Natural killer cell treated with Interleukin-12 subunit alpha and Interleukin-12 subunit beta and Interleukin-15 and Interleukin-18, amount 100 ng/mL, for 72 hours (primary cell): ENCODE measurements around the gene STX10. TPM values are rescaled to one million over a fixed set of nuclear protein-coding genes. Genes with fewer than 3 reads are reported as not detected.
"Not testable (repeated sequence)": the region's sequence is repeated elsewhere in the genome, so short reads cannot be mapped to it uniquely, and the experiment has no call there.

Experiments
- ATAC-seq, 2 donors: fragments of 150-1000 bp; cut with Tn5 transposase in 1 of 2; sonication (Bioruptor Pico), chemical (Tn5 transposase) in 1 of 2; 2 replicates each; pipeline ENCODE4 v1.10.0; 2021
- DNase-seq: peaks from one replicate; pipeline ENCODE4 v3.0.0; 2022; ENCODE audit warnings: low spot score
- H3K27ac Mint-ChIP-seq, 2 donors: 1 replicate in 1 of 2; 2 replicates in 1 of 2; pipeline ENCODE4 v1.8.0; 2022; ENCODE audit warnings: mixed read lengths in 2 of 2, mild to moderate bottlenecking in 1 of 2, moderate library complexity in 1 of 2
- H3K27me3 Mint-ChIP-seq, 2 donors: 1 replicate in 1 of 2; 2 replicates in 1 of 2; pipeline ENCODE4 v1.8.0; 2022; ENCODE audit warnings: mixed read lengths in 2 of 2
- H3K36me3 Mint-ChIP-seq: one replicate; pipeline ENCODE4 v1.8.0; 2022; ENCODE audit warnings: mixed read lengths
- H3K4me1 Mint-ChIP-seq, 2 donors: 1 replicate in 1 of 2; 2 replicates in 1 of 2; pipeline ENCODE4 v1.8.0; 2022; ENCODE audit warnings: low read depth in 2 of 2, mixed read lengths in 2 of 2, mild to moderate bottlenecking in 1 of 2
- H3K4me3 Mint-ChIP-seq: one replicate; pipeline ENCODE4 v1.8.0; 2022; ENCODE audit warnings: mixed read lengths
- H3K9me3 Mint-ChIP-seq: 2 replicates; pipeline ENCODE4 v1.8.0; 2022; ENCODE audit warnings: mixed read lengths
- total RNA-seq, 2 donors: library from RNA; stranded (reverse); gene quantifications; one replicate each; pipeline ENCODE4 v1.2.3, GENCODE V29; 2022

Gene STX10, protein sequence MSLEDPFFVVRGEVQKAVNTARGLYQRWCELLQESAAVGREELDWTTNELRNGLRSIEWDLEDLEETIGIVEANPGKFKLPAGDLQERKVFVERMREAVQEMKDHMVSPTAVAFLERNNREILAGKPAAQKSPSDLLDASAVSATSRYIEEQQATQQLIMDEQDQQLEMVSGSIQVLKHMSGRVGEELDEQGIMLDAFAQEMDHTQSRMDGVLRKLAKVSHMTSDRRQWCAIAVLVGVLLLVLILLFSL
- 10 to 100 TPM; 48.1 to 62.5 TPM for total RNA-seq

DNA sequence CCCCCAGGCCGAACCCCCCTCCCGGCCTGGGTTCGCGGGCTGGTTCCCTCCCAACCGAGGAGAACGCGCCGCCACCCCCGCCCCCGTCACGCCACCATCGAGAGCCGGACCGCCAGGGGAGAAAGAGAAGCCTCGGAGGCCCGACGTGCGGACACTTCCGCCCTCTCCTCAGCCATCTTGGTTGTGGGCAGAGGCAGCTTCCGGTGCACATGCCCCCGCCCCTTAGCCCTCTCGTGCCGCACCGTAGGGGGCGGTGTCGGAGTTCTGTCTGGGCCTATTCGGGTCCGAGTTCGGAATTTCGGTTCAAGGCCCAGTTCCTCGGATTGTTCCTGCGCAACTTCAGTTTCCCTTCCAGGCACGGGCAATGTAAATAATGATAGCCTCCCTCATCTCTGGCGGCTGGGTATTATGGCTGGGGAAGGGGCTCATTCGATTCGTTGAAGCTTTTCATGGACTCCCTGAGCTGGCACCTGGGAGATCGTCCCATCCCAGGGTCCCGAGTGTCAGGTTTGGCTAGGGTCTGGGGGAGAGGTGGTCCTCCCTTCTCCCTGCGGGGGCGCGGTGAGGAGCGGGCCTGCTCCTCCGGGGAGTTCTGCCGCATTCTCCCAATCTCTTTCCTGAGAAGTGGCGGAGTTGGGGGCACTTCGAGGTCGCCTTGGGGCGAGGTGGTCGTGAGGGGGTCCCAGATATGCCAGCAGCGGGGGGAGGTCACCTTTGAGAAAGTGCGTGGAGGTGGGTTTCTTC is at the start of gene STX10, which contains the start of gene IER2:
Gene STX10 (minus strand): TSS at position 189 of the 744 bp plus-strand sequence. CDS start 202 bp downstream, outside the sequence.
Gene IER2 (plus strand): TSS at position 225 of the 744 bp plus-strand sequence. CDS start 2,776 bp downstream, outside the sequence.
- no peaks in the 10 kb centered on the region for H3K9me3 Mint-ChIP-seq
- H3K27me3 Mint-ChIP-seq, result no peaks in the 10 kb centered on the region
- peaks cover 15% of the 10 kb centered on the region for H3K36me3 Mint-ChIP-seq
- DNase-seq (peak; percentile 96), ATAC-seq (peak; percentile 70 to 76)
- peak within 1 kb of the TSS; percentile 94 for H3K4me3 Mint-ChIP-seq
- peak within 1 kb of the TSS; percentile 93 to 98 for H3K27ac Mint-ChIP-seq
- H3K4me1 Mint-ChIP-seq, result peaks cover 44 to 53% of the 10 kb centered on the region in 2 donors

DNA sequence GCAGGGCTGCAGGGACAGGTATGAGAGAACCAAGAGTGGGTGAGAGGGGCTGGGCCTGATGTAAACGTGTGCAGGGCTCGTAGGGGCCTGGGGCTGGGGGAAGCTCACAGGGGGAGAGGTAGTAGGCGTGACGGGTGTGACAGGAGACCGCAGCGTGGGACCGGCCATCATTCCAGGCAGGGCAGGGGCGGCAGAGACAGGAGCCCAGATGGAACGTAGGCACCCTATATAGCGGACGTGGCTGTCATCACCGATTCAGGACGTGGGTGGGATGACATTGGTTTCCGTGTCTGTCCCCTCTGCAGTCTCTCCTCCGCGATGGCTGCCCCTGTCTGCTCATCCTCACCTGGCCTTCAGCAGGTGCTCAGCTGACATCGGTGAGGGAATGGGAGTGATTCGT is 48.5 kb upstream of the STX10 start:
- Mint-ChIP-seq H3K4me3 (no peak overlapping the region), H3K9me3 (no peaks in the 10 kb centered on the region), H3K27ac (no peak overlapping the region), H3K4me1 (peaks cover 0 to 2% of the 10 kb centered on the region in 2 donors), H3K36me3 (no peaks in the 10 kb centered on the region), H3K27me3 (no peaks in the 10 kb centered on the region)
- DNase-seq (no peak), ATAC-seq (no peak)

DNA sequence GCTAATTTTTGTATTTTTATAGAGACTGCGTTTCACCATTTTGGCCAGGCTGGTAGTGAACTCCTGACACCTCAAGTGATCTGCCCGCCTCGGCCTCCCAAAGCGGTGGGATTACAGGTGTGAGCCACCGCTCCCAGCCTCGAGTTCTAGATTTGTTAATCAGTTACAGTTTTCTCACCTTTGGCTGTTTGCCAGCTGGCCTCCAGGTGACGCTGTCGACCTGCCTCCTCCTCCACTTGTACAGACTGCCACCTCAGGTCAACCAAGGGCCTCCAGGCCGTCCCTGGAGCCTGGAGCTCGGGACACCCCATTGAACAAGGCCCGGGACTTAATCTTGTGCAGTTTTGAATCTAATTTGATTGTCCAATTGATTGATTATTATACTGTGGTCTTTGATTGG is 45.5 kb upstream of the STX10 start:
- Mint-ChIP-seq H3K4me3 (no peak overlapping the region), H3K36me3 (no peaks in the 10 kb centered on the region), H3K27ac (no peak overlapping the region), H3K4me1 (peaks cover 0 to 4% of the 10 kb centered on the region in 2 donors), H3K27me3 (no peaks in the 10 kb centered on the region), H3K9me3 (no peaks in the 10 kb centered on the region)
- peak in 1 of 2 donors; percentile 52 for ATAC-seq
- no peak for DNase-seq

DNA sequence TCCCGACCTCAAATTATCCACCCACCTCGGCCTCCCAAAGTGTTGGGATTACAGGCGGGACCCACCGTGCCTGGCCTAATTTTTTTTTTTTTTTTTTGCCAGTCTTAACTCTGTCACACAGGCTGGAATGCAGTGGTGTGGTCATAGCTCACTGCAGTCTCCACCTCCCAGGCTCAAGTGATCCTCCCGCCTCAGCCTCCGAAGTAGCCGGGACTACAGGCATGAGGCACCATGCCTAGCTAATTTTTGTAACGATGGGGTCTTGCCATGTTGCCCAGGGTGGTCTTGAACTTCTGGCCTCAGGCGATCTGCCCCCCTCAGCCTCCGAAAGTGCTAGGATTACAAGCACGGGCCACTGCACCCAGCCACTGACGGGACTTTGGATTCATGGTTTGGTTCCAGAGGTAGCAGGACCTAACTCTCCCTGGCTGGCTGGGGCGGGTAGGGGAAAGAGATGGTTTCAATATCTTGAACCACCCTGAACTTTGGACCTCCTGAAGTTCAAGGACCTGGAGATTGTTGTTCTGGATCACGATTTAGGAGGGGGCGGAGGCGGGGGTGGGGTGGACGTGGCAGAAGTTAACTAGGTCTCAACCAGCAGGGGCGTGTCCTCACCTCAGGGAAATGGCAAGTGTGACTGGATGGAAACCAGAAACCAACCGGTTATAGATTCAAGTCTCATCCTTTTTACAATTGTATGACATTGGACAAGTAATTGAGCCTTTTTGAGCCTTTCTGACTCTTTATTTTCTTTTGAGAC is 40.8 kb upstream of the STX10 start:
- ATAC-seq, result no peak
- DNase-seq, result no peak
- Mint-ChIP-seq H3K9me3 (no peaks in the 10 kb centered on the region), H3K36me3 (no peaks in the 10 kb centered on the region), H3K27me3 (no peaks in the 10 kb centered on the region), H3K4me3 (no peak overlapping the region), H3K27ac (no peak overlapping the region), H3K4me1 (peaks cover 8 to 14% of the 10 kb centered on the region in 2 donors)

DNA sequence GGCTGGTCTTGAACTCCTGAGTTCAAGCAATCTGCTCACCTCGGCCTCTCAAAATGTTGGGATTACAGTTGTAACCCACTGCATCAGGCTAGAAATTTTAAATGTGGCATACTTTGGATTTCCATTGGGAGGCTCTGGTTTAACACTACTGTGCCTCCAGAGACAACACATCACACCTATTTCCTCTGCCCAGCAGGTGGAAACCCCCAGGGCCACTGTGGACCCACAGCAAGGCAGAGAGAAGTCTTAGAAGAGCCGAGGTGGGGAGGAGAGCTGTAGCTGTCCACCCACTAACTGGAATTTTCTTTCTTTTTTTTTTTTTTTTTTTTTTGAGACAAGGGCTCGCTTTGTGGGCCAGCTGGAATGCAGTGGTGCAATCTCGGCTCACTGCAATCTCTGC is 39.4 kb upstream of the STX10 start:
- Mint-ChIP-seq H3K4me3 (no peak overlapping the region), H3K27ac (no peak overlapping the region), H3K27me3 (no peaks in the 10 kb centered on the region), H3K9me3 (no peaks in the 10 kb centered on the region), H3K4me1 (peaks cover 12 to 17% of the 10 kb centered on the region in 2 donors), H3K36me3 (no peaks in the 10 kb centered on the region)
- DNase-seq (no peak), ATAC-seq (no peak)

DNA sequence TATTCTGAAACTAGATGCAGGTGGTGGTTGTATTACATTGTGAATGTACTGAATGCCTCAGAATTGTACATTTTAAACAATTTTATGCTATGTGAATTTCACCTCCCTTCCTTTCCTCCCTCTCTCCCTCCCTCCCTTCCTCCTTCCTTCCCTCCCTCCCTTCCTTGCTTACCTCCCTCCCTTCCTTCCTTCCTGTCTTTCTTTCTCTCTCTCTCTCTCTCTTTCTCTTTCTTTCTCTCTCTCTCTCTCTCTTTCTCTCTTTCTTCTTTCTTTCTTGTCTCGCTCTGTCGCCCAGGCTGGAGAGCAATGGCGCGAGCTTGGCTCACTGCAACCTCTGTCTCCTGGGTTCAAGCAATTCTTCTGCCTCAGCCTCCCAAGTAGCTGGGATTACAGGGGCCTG is 37.2 kb upstream of the STX10 start:
- H3K36me3 Mint-ChIP-seq, result no peaks in the 10 kb centered on the region
- H3K9me3 Mint-ChIP-seq, result no peaks in the 10 kb centered on the region
- no peak overlapping the region for H3K4me3 Mint-ChIP-seq
- H3K27me3 Mint-ChIP-seq, result no peaks in the 10 kb centered on the region
- H3K27ac Mint-ChIP-seq, result peak overlapping the region in 1 of 2 donors; percentile 86
- peaks cover 12 to 13% of the 10 kb centered on the region in 2 donors for H3K4me1 Mint-ChIP-seq
- ATAC-seq (no peak), DNase-seq (no peak)

DNA sequence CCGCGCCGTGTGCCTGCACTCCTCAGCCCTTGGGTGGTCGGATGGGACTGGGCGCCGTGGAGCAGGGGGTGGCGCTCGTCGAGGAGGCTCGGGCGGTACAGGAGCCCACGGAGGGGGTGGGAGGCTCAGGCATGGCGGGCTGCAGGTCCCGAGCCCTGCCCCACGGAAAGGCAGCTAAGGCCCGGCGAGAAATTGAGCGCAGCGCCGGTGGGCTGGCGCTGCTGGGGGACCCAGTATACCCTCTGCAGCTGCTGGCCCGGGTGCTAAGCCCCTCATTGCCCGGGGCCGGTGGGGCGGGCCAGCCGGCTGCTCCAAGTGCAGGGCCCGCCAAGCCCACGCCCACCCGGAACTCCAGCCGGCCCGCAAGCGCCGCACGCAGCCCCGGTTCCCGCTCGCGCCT is 36.5 kb upstream of the STX10 start:
- H3K36me3 Mint-ChIP-seq, H3K4me3 Mint-ChIP-seq, H3K27me3 Mint-ChIP-seq, ATAC-seq, H3K27ac Mint-ChIP-seq, H3K9me3 Mint-ChIP-seq, DNase-seq: not testable (repeated sequence)
- peaks cover 18 to 19% of the 10 kb centered on the region in 2 donors for H3K4me1 Mint-ChIP-seq

DNA sequence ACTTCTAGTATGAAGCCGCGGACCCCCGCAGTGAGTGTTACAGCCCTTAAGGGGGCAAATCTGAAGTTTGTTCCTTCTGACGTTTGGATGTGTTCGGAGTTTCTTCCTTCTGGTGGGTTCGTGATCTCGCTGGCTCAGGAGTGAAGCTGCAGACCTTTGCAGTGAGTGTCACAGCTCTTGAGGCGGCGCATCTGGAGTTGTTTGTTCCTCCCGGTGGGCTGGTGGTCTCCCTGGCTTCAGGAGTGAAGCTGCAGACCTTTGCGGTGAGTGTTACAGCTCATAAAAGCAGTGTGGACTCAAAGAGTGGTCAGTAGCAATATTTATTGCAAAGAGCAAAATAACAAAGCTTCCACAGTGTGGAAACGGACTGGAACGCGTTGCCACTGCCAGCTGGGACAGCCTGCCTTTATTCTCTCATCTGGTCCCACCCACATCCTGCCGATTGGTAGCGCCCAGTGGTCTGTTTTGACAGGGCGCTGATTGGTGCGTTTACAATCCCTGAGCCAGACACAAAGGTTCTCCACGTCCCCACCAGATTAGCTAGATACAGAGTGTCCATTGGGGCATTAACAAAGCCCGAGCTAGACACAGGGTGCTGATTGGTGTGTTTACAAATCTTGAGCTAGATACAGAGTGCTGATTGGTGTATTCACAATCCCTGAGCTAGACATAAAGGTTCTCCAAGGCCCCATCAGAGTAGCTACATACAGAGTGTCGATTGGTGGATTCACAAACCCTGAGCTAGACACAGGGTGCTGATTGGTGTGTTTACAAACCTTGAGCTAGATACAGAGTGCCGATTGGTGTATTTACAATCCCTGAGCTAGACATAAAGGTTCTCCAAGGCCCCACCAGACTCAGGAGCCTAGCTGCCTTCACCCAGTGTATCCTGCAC is 35.8 kb upstream of the STX10 start:
- H3K4me1 Mint-ChIP-seq, result peaks cover 19 to 20% of the 10 kb centered on the region in 2 donors
- not testable (repeated sequence) for H3K4me3 Mint-ChIP-seq, ATAC-seq, H3K9me3 Mint-ChIP-seq, H3K27me3 Mint-ChIP-seq, H3K27ac Mint-ChIP-seq, H3K36me3 Mint-ChIP-seq, DNase-seq

DNA sequence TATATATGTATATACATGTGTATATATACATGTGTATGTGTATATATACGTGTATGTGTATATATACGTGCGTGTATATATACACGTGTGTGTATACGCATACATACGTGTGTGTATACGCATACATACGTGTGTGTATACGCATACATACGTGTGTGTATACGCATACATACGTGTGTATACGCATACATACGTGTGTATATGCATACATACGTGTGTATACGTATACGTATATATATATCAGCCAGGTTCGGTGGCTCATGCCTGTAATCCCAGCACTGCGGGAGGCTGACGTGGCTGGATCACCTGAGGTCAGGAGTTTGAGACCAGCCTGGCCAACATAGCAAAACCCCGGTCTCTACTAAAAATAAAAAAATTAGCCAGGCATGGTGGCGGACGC is 34.8 kb upstream of the STX10 start:
- peaks cover 19 to 27% of the 10 kb centered on the region in 2 donors for H3K4me1 Mint-ChIP-seq
- not testable (repeated sequence) for H3K27ac Mint-ChIP-seq, ATAC-seq, H3K27me3 Mint-ChIP-seq, H3K9me3 Mint-ChIP-seq, DNase-seq, H3K4me3 Mint-ChIP-seq, H3K36me3 Mint-ChIP-seq

DNA sequence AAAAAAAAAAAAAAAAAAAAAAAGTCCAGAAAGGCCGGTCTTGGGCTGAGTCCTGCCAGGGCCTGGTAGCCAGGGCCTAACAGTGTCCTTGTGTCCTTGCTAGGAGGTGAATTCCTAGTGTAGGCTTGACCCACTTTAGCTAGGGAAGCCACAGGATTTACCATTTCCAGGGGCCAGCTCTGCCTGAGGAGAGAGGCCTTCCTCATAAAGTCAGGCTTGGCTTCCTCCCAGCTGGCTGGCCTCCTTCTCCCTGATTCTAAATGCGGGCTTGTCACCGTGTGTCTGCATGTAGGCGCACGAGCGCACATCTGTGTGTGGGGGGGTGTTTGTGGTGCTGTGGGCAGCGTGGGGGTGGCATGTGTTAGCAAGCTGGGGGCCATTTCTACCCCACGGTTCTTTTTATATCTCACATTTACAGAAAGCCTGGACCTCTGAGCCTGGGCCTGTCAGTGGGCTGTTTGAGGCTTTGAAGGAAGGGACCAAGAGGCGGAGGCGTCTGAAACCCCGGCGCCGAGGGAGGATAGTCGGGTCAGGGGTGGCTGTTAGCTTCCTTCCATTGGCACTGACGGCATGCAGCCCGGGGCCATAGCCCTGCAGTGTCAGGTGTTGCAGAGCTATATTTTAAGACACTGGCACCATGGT is 31.7 kb upstream of the STX10 start:
- Mint-ChIP-seq H3K4me1 (peaks cover 14 to 23% of the 10 kb centered on the region in 2 donors), H3K27me3 (no peaks in the 10 kb centered on the region), H3K9me3 (no peaks in the 10 kb centered on the region), H3K4me3 (peak overlapping the region; percentile 66), H3K27ac (peak overlapping the region; percentile 62 to 84), H3K36me3 (no peaks in the 10 kb centered on the region)
- ATAC-seq (peak; percentile 87 to 92), DNase-seq (peak; percentile 82)

DNA sequence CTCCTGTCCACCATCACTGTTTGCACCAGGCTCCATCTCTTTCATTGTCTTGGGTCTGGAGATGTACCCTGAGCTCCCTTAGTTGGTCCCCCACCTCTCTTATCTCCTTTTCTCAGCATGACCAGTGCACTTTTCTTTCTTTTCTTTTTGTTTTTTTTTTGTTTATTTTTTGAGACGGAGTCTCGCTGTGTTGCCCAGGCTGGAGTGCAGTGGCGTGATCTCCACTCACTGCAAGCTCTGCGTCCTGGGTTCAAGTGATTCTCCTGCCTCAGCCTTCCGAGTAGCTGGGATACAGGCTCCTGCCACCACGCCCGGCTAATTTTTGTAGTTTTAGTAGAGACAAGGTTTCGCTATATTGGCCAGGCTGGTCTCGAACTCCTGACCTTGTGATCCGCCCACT is 28.1 kb upstream of the STX10 start:
- H3K27me3 Mint-ChIP-seq, H3K4me3 Mint-ChIP-seq, H3K9me3 Mint-ChIP-seq, ATAC-seq, H3K36me3 Mint-ChIP-seq, H3K27ac Mint-ChIP-seq, DNase-seq: not testable (repeated sequence)
- H3K4me1 Mint-ChIP-seq, result peaks cover 7 to 14% of the 10 kb centered on the region in 2 donors

DNA sequence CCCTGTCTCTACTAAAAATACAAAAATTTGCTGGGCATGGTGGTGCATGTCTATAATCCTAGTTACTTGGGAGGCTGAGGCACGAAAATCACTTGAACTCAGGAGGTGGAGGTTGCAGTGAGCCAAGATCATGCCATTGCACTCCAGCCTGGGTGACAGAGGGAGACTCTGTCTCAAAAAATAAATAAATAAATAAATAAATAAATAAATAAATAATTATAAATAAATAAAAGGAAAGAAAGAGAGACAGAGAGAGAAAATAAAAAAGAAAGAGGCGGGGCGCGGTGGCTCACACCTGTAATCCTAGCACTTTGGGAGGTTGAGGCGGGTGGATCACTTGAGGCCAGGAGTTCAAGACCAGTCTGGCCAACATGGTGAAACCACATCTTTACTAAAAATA is 27.4 kb upstream of the STX10 start:
- H3K4me3 Mint-ChIP-seq, H3K36me3 Mint-ChIP-seq, H3K9me3 Mint-ChIP-seq, DNase-seq, H3K27me3 Mint-ChIP-seq, H3K27ac Mint-ChIP-seq, ATAC-seq: not testable (repeated sequence)
- peaks cover 14 to 18% of the 10 kb centered on the region in 2 donors for H3K4me1 Mint-ChIP-seq

DNA sequence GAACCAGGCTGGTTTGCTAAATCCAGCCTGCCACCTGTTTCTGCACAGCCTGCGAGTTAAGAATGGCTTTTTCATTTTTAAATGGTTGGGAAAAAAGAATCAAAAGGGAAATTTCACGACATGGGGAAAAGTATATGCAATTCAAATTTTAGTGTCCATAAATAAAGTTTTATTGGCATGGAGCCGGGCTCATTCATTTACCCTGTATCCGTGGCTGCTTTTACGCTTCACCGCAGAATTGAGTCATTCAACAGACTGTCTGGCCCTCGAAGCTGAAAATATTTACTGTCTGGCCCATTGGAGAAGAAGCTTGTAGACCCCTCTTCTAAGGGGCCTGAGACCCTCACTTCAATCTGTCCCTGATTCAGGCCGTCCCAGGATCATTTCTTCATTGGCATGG is 26.2 kb upstream of the STX10 start:
- Mint-ChIP-seq H3K36me3 (no peaks in the 10 kb centered on the region), H3K4me1 (peaks cover 17 to 19% of the 10 kb centered on the region in 2 donors), H3K9me3 (no peaks in the 10 kb centered on the region), H3K27ac (no peak overlapping the region), H3K4me3 (no peak overlapping the region), H3K27me3 (no peaks in the 10 kb centered on the region)
- ATAC-seq, result no peak
- DNase-seq, result no peak
